DND-41 (cell line): Measurements from ENCODE around the gene GDF11.

ENCODE experiments used
- CTCF ChIP-seq: IDR thresholded peaks from 2 replicates; pipeline ENCODE4 v1.5.1; 2012; ENCODE audit warnings: borderline replicate concordance, low read length, moderate library complexity, mild to moderate bottlenecking; ENCODE audit not compliant: poor library complexity, severe bottlenecking; ENCODE audit errors: extremely low read depth
- EZH2 ChIP-seq: IDR thresholded peaks from 3 replicates; pipeline ENCODE4 v1.6.1; 2012; ENCODE audit warnings: borderline replicate concordance, low read depth, mild to moderate bottlenecking, moderate library complexity, low read length, inconsistent platforms; ENCODE audit not compliant: severe bottlenecking

- TF ChIP-seq EZH2 (no peak), CTCF (no peak)
Observed at GRCh38 chr12:55760663-55761062, 17.7 kb downstream of the GDF11 start.
